HG02610 (cell line): Measurements from ENCODE around the gene PLA2G4F.

Experiments used
- ATAC-seq: cut with Tn5 transposase; IDR thresholded peaks from one replicate; pipeline ENCODE4 v1.9.1; 2021; ENCODE audit warnings: mild to moderate bottlenecking, moderate library complexity; ENCODE audit not compliant: unreplicated experiment

The PLA2G4F gene, protein sequence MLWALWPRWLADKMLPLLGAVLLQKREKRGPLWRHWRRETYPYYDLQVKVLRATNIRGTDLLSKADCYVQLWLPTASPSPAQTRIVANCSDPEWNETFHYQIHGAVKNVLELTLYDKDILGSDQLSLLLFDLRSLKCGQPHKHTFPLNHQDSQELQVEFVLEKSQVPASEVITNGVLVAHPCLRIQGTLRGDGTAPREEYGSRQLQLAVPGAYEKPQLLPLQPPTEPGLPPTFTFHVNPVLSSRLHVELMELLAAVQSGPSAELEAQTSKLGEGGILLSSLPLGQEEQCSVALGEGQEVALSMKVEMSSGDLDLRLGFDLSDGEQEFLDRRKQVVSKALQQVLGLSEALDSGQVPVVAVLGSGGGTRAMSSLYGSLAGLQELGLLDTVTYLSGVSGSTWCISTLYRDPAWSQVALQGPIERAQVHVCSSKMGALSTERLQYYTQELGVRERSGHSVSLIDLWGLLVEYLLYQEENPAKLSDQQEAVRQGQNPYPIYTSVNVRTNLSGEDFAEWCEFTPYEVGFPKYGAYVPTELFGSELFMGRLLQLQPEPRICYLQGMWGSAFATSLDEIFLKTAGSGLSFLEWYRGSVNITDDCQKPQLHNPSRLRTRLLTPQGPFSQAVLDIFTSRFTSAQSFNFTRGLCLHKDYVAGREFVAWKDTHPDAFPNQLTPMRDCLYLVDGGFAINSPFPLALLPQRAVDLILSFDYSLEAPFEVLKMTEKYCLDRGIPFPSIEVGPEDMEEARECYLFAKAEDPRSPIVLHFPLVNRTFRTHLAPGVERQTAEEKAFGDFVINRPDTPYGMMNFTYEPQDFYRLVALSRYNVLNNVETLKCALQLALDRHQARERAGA

DNA sequence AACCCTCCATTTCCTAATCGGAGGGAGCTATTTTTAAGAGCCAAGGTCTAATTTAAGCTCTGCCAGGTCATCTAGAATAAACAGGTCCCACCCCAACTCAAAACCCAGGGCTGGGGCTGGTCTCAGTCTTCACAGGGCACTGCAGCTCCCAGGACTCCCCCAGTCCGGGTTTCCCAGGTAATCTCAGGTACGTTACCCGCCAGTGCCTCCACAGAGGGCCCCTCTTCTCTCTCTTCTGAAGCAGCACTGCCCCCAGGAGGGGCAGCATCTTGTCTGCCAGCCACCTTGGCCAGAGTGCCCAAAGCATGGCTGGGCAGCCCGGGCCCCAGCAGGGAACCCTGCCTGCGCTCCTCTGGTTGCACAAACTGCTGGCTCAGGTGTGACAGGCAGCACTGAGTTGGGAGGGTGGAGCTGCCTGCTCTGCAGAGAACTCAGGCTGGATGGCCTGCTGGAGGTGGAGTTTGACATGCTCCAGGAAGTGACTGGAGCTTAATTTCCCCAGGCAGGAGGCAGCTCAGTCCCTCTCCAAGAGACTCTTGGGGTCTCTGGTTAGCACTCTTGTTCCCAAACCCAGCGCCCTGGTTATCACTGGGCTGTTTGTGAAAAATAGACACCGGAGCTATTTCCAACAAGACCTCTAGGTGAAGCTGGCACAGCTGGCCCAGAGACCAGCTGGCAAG, at the start of gene PLA2G4F:
TSS of gene PLA2G4F (minus strand) at position 394 of the 680 bp plus-strand sequence. CDS start at position 307, 87 bp downstream.
- ATAC-seq, result no peak

DNA sequence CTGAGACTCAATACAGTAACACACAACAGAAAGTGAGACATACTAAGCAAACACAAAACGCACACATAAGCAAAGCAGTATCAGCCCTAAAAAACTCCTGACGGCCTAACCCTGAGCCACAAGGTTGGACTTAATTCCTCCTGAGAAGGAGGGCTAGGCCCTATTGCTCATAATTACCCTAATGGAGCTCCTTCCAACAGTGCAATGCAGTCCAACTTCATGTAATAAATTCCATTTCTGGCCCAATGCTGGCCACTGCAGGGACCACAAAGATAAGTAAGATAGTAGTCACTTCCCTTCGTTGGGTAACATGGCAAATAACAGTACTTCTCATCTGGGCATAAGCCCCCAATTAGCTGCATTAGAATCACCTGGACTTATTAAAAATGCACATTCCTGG, 47.5 kb upstream of the PLA2G4F start:
- no peak for ATAC-seq

DNA sequence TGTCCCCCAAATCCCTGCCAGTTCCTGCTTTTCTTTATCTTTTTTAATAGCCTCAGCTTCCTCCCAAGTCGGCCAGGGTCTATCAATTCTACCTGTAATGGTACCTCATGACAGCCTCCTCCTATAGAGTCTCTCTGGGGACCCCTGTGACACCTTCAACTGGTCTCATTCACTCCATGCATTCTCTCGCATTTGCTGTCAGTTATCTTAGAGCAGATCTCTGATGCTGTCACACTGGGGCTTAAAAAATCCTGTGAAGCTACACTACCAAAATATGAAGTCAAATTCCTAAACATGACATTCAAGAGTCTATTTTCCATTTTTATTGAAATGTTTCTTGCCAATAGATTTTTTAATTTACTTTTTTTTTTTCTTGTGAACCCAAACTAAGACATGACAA, 46.2 kb upstream of the PLA2G4F start:
- no peak for ATAC-seq

DNA sequence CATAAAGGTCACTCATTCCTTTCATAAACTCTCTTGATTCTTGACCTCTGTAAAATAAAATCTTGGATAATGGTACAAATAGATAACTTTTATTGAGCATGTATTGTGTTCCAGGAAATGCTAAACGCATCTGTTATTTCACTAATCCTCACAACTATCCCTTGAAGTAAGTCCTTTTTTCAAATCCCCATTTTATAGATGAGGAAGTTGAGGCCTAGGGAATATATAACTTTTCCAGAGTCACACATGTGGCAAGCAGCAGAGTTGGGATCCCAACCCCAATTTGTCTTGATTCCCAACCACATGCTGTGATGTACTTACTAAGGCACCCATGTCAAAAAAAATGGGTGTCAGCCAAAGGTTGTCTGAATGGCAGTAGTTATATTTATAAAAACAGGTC, 45.4 kb upstream of the PLA2G4F start:
- ATAC-seq, result no peak

DNA sequence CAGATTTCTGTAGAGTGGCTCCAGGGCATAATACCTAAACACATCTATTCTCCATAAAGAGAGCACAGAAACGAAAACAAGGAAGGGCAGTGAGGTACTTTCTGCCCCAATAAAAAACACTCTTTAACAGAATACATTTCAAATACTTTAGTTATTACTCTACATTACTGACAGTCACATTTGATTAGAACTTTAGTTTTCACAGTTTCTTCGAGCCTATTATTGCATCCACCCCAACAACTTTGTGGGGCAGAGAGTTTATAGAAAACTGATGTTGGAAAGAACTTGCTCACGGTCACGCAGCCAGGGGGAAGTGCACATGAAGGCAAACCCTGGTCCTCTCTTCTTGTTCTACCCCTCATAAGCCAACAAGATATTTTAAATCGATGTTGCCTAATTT, 42.7 kb upstream of the PLA2G4F start:
- no peak for ATAC-seq

DNA sequence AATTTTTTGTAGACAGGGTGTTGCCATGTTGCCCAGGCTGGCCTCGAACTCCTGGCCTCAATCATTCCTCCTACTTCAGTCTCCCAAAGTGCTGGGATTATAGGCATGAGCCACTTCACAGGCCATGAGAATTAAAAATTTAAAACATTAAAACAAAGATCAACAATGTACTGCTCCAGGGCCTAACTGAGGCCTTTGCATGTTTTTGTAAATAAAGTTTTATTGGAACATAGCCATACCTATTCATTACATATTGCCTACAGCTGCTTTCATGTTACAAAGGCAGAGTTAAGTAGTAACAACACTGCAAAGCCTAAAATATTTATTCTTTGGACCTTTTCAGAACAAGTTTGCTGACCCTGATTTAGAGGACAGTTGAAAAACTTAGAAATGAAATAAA, 42.1 kb upstream of the PLA2G4F start:
- no peak for ATAC-seq

DNA sequence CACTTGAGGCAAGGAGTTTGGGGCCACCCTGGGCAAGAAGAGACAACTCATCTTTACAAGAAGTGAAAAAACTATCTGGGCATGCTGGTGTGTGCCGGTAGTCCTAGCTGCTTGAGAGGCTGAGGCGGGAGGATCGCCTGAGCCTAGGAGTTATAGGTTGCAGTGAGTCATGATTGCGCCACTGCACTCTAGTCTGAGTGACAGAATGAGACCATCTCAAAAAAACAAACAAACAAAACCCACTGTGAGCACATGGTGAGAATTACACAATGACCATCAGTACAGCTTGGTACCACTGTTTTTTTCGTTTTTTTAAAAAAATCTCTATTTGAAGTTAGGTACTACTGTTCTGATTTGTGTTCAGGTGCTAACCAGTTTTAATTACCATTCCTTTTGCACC, 38.1 kb upstream of the PLA2G4F start:
- ATAC-seq, result no peak

DNA sequence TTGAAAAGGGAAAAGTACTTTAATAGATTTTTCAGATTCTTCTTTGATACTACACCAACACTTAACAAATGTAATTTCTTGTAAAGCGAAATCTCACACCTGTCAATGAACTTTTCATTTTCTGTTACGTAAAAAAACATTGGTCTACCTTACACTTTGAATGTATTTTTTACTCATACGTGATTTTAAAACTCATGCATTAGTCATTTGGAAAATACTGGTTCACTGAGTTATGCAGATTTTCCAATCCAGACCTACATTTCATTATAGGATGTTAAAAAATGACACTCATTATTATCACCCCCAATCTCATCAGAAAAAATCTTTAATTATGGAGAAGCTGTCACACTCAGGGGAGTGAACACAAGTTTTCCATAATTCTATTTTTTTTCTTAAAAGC, 36.9 kb upstream of the PLA2G4F start:
- no peak for ATAC-seq

DNA sequence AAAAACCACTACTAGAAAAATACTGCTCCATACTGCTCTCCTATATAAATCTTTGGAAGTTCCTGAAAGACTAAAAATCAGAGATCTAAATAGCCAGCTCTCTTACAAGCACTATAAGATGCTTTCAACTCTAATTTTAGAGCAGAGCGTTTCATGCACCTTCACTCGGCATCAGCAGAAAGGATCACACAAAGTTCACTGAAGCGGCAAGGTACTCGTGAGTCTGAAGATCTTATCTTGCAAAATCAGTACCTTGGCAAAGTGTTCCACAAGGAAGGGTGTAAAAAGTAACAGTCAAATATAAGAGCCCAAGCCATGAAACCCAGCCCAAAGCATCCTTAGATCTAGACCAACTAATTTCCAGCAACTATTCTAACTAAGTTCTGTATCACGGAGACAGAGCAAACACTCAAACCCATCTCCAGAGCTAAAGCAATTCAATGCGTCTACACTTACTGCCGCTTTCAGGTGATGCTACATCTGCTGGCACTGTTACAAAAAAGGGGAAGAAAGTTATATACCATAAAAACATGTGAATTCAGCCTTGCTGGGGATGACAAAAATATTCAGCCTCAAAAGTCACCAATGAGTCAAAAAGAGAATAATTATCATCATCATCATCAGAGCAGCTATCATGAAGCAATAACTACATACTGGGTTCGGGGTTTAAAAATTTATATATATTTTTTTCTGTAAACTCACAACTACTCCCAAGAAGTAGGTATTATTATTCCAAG, 35.3 kb upstream of the PLA2G4F start:
- no peak for ATAC-seq

DNA sequence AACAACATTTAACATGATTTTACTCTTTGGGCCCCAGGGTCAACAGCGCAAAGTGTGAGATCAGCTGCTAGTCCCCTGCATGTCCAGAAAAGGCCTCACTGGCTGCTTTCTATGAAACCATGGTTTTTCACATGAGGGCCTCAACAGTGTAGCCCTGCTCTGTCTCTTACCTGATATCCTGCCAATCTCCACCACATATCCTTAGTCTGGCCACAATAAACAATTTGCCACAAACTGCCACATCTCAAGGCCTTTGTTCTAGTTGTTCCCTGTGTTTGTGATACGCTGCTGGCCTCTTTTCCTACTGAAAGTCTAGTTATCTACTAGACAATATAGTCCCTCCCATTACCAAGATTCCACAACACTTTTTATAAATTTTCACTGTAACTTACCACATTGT, 33.9 kb upstream of the PLA2G4F start:
- ATAC-seq, result no peak

DNA sequence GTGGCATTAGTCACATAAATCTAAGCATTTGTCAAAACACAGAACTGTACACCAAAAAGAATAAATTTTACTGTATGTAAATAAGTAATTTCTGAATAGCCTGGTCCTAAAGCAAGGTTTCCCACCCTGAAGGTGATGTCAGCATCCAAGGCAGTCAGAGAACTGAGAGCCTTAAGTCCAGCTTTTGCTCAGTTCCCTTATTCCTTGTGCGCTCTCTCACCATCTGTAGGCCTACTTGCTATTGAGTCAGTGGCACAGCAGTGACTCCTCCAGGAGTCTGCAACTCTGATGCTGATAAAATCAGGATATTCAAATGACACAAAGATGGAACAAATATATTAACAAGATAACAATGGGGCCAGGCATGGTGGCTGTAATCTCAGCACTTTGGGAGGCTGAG, 29.4 kb upstream of the PLA2G4F start:
- ATAC-seq, result no peak

DNA sequence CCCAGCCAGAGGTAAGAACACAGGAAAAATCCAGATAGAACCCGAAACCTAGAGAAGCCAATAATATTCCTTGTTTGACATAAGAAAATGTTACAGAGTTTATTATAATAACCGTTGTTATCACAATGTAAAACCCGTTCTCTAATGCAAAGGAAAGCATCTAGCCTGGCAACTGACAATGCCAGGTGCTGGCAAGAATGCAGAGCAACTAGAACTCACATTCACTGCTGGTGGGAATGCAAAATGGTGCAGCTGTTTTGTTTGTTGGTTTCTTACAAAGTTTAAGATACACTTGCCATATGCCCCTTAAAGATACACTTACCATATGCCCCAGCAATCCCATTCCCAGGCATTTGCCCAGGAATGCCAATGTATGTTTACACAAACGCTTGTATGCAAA, 28.3 kb upstream of the PLA2G4F start:
- ATAC-seq, result no peak

DNA sequence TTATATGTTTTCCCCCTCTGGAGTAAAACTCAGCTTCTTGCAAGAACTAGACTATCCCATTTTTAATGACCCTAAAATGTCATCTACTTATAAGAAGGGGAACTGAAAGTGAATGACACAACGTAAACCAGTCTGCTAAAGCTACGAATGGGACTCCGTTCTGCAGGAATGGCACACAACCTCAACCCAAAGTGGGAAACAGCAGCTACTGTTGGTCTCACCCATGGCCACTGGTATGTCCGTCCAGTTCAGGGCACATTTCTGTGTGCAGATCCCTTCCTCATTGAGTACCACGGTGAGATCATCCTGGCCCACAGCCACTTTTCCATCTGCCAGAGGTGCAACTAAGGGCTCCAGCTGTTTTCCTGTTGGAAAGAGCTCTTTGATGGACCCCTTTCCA, 27.9 kb upstream of the PLA2G4F start:
- no peak for ATAC-seq

DNA sequence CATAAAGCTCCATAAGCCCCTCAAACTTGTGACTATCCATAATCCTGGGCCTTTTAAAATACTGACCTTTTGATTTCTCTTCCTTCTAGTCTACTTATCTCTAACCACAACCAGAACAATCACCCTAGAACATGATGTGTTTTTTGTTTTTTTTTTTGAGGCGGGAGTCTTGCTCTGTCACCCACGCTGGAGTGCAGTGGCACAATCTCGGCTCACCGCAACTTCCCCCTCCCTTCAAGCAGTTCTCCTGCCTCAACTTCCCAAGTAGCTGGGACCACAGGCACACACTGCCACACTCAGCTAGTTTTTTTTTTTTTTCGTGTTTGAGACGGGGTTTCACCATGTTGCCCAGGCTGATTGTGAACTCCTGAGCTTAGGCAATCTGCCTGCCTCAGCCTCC, 26.5 kb upstream of the PLA2G4F start:
- no peak for ATAC-seq

DNA sequence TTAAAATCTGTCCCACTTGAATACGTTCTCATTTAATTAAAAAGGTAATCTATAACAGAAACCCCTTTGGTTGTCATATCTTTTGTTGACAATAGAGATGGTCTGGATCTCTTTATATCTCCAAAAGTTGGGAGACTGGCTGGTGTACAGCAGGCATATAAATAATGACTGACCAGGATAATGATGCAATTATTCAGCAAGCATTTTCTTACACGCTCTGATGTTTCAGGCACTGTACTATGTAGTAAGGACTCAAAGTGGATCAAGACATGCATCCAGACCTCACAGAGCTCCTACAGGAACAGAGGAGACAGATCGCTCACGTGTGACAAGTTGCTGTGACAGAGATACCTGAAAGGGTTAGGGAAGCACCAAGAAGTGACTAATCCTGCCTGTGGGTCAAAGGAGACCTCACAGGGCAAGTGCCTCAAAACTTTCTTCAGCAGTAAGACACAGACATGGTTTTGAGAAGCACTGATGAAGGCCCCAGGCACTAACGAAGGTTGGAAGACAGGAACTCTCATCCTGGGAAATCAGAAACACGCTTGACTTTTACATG, 26.0 kb upstream of the PLA2G4F start:
- no peak for ATAC-seq

DNA sequence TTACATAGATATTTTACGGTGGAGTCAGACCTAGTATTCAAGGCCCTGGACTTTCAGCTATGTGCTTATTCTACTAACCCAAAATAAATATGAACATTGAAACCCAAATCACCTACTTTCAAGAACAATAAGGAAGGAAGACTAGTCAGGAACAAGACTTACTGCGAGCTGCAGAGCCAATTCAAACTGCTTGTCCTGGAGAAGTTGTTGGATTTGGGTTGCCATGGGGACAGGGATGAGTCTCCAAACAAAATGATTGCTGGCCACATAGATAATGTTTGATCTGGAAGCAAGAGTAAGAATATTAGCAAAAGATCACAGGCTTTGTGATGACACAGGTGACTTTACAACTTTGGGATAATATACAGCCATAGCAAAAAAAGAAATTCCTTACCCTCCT, 21.6 kb upstream of the PLA2G4F start:
- ATAC-seq, result no peak

DNA sequence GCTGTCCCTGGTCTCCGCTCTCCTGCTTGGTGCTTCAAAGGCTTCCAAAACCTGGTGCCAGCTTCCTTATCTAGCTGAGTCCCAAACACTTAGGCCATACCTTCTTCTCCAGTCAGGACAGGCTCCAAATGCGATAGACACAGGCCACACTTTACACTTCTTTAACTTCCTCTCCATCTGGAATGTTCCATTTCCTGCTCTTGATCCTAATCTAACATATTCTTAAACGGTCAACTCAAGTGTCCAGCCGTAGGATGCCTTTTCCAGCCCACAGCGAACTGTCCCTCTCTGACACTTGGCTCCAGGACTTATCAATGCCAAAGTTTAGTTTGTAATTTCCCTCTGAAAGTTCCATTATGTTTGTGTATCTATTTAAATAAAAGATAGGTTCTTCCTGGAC, 19.2 kb upstream of the PLA2G4F start:
- ATAC-seq, result no peak

DNA sequence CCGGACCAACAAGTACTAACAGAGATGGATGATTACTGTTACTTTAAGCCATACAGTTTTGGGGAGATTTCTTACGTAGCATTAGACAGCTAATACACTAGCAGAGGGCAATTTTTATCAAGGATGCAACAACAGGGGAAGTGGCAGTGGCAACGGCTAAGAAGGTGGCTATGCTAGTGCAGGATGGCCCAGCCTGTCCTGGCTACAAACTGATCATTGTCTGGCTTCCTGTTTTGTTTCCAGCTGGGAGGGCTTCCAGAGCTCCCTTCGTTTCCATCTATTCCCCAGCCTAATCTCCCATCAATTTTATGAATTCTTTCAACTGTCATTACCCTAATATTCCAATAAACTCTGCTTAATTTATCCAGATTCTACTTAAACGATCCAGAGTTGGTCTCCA, 16.0 kb upstream of the PLA2G4F start:
- ATAC-seq, result no peak

DNA sequence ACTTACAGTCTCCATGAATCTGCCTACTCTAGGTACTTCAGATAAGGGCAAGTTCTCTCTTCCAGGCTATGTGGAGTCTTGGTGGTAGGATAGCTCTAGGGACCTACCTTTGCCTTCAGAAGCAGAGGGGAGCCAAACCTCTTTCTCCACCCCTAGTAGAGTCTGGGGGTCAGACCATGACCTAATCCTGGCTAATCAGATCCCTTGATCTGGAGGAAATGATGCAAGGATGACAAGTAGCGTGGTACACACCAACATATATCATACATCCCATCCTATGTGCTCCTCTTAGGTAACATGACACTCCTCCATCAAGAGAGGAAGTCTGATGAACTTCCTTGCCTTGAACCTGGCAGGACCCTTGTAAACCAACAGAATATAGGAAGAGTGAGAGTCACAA, 15.4 kb upstream of the PLA2G4F start:
- ATAC-seq, result no peak

DNA sequence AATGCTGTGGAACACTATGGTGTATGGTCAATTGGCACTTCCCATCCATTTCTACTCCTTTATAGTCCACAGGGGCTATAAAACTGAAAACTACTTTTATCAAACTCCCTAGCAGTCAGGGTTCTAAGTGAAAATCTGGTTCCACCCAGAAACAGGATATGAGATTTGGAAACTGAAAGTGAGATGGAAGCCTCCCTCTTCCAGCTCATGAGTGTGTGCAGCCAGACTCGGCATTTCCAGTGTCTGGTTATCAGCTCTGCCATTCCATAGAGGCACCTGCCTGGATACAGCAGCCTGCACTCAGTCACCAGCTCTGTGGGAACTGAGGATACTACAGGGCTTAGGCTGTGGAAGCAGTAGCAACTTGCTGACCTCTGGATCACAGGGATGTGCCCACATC, 14.7 kb upstream of the PLA2G4F start:
- ATAC-seq, result no peak
